IMR-90 (cell line): ENCODE data around the gene NLRX1. TPM values are rescaled to one million over a fixed set of nuclear protein-coding genes. Genes with fewer than 3 reads are reported as not detected.

ENCODE experiments used
- ATAC-seq: fragments of 200-7000 bp; cut with Tn5 transposase; 2 replicates; pipeline ENCODE4 v1.9.1; 2020; ENCODE audit warnings: low read depth, mild to moderate bottlenecking, moderate library complexity
- BruUV-seq: library from RNA; stranded (reverse); fragments of 400-500 nt; replicated peaks from 2 replicates; lab custom pipeline; 2021; lab: Mats Ljungman, UMichigan
- CTCF ChIA-PET: fragments of 300-600 bp; formaldehyde crosslinking; extraction: SDS; loops from one replicate; lab custom pipeline; 2021; ENCODE audit warnings: antibody characterized with exemption; lab: Yijun Ruan, JAX
- POLR2A ChIA-PET: fragments of 300-600 bp; sonication (Branson Sonifier 250); formaldehyde crosslinking; loops from one replicate; lab custom pipeline; 2022; ENCODE audit warnings: antibody characterized with exemption; ENCODE audit not compliant: unreplicated experiment; lab: Charles Lee
- DNase-seq: peaks from one replicate; pipeline ENCODE4 v3.0.0; 2013
- H2AFZ ChIP-seq: replicated peaks from 2 replicates; pipeline ENCODE3; 2013; ENCODE audit warnings: low read length, mild to moderate bottlenecking; ENCODE audit not compliant: poor library complexity
- H2AK5ac ChIP-seq: 2 replicates; pipeline ENCODE4 v1.6.1; 2013; ENCODE audit warnings: low read depth, low read length, inconsistent platforms
- H2AK9ac ChIP-seq: replicated peaks from 2 replicates; pipeline ENCODE3; 2013; ENCODE audit warnings: mild to moderate bottlenecking, low read depth, low read length, moderate library complexity; ENCODE audit not compliant: poor library complexity
- H2BK120ac ChIP-seq: 2 replicates; pipeline ENCODE4 v1.6.1; 2013; ENCODE audit warnings: low read depth, low read length, inconsistent platforms
- H2BK15ac ChIP-seq: 3 replicates; pipeline ENCODE4 v1.6.1; 2013; ENCODE audit warnings: low read depth, low read length, inconsistent platforms
- H2BK20ac ChIP-seq: 2 replicates; pipeline ENCODE4 v1.6.1; 2013; ENCODE audit warnings: low read depth, mild to moderate bottlenecking, inconsistent platforms, low read length, moderate library complexity
- H2BK5ac ChIP-seq: 2 replicates; pipeline ENCODE4 v1.6.1; 2013; ENCODE audit warnings: mild to moderate bottlenecking, low read depth, low read length, inconsistent platforms; ENCODE audit not compliant: poor library complexity, severe bottlenecking
- H3K14ac ChIP-seq: replicated peaks from 2 replicates; pipeline ENCODE4 v1.6.1; 2013; ENCODE audit warnings: low read depth, low read length, inconsistent platforms
- H3K18ac ChIP-seq: 2 replicates; pipeline ENCODE4 v1.6.1; 2013; ENCODE audit warnings: low read depth, low read length, control low read depth
- H3K23ac ChIP-seq: 2 replicates; pipeline ENCODE4 v1.6.1; 2013; ENCODE audit warnings: low read depth, low read length, inconsistent platforms
- H3K27ac ChIP-seq: 2 replicates; pipeline ENCODE4 v1.5.1; 2013; ENCODE audit warnings: mild to moderate bottlenecking, control low read depth, low read length; ENCODE audit not compliant: insufficient read depth
- H3K27me3 ChIP-seq: 2 replicates; pipeline ENCODE4 v1.6.1; 2013; ENCODE audit warnings: low read length; ENCODE audit not compliant: control insufficient read depth, insufficient read depth
- H3K36me3 ChIP-seq: 2 replicates; pipeline ENCODE4 v1.6.1; 2013; ENCODE audit warnings: low read length, mixed read lengths; ENCODE audit not compliant: control insufficient read depth, insufficient read depth
- H3K4ac ChIP-seq: 2 replicates; pipeline ENCODE4 v1.6.1; 2013; ENCODE audit warnings: low read depth, low read length, inconsistent platforms
- H3K4me1 ChIP-seq: 2 replicates; pipeline ENCODE4 v1.6.1; 2013; ENCODE audit warnings: low read length, mixed read lengths; ENCODE audit not compliant: control insufficient read depth, insufficient read depth
- H3K4me2 ChIP-seq: 2 replicates; pipeline ENCODE4 v1.6.1; 2013; ENCODE audit warnings: low read depth, mild to moderate bottlenecking, control low read depth, low read length, moderate library complexity
- H3K4me3 ChIP-seq: 2 replicates; pipeline ENCODE4 v1.5.1; 2013; ENCODE audit warnings: low read depth, mild to moderate bottlenecking, control low read depth, low read length, moderate library complexity; ENCODE audit not compliant: insufficient read depth
- H3K56ac ChIP-seq: 2 replicates; pipeline ENCODE4 v1.6.1; 2013; ENCODE audit warnings: low read length, inconsistent platforms; ENCODE audit not compliant: insufficient read depth; ENCODE audit errors: extremely low read depth
- H3K79me1 ChIP-seq, 2 experiments: 2 replicates each; pipeline ENCODE4 v1.6.1; 2013; ENCODE audit warnings: low read length in 2 of 2, inconsistent platforms in 1 of 2, low read depth in 1 of 2
- H3K9ac ChIP-seq: 2 replicates; pipeline ENCODE4 v1.6.1; 2013; ENCODE audit warnings: low read depth, low read length, control low read depth
- H3K9me1 ChIP-seq: 2 replicates; pipeline ENCODE4 v1.6.1; 2013; ENCODE audit warnings: low read length, inconsistent platforms; ENCODE audit not compliant: insufficient read depth
- H3K9me3 ChIP-seq: 2 replicates; pipeline ENCODE4 v1.6.1; 2013; ENCODE audit warnings: low read length; ENCODE audit not compliant: control insufficient read depth, insufficient read depth
- H4K20me1 ChIP-seq: 2 replicates; pipeline ENCODE4 v1.6.1; 2013; ENCODE audit warnings: low read length, inconsistent platforms; ENCODE audit not compliant: insufficient read depth
- H4K5ac ChIP-seq: 2 replicates; pipeline ENCODE4 v1.6.1; 2013; ENCODE audit warnings: mild to moderate bottlenecking, low read depth, low read length, control low read depth
- H4K8ac ChIP-seq, 2 experiments: 2 replicates each; pipeline ENCODE4 v1.6.1; 2013; ENCODE audit warnings: low read depth in 2 of 2, low read length in 2 of 2, control low read depth in 1 of 2, inconsistent platforms in 1 of 2
- H4K91ac ChIP-seq: 2 replicates; pipeline ENCODE4 v1.6.1; 2013; ENCODE audit warnings: low read depth, low read length, inconsistent platforms; ENCODE audit not compliant: insufficient read depth
- BHLHE40 ChIP-seq: fragments of 150-350 bp; IDR thresholded peaks from 2 replicates; pipeline ENCODE4 v1.6.1; 2016; ENCODE audit warnings: mild to moderate bottlenecking, low read depth, low read length
- CHD1 ChIP-seq: IDR thresholded peaks from 2 replicates; pipeline ENCODE4 v1.6.1; 2012; ENCODE audit warnings: low read depth, low read length, improper control_type of control experiment
- CTCF ChIP-seq: conservative IDR thresholded peaks from 2 replicates; pipeline ENCODE4 v1.5.1; 2012; ENCODE audit warnings: mild to moderate bottlenecking, low read depth, low read length, improper control_type of control experiment
- ELK1 ChIP-seq: fragments of 150-350 bp; IDR thresholded peaks from 2 replicates; pipeline ENCODE4 v1.6.1; 2016; ENCODE audit warnings: low read depth, mild to moderate bottlenecking, low read length, moderate library complexity, borderline replicate concordance
- MAFK ChIP-seq: IDR thresholded peaks from 2 replicates; pipeline ENCODE4 v1.6.1; 2012; ENCODE audit warnings: low read depth, low read length, improper control_type of control experiment
- MXI1 ChIP-seq: IDR thresholded peaks from 2 replicates; pipeline ENCODE4 v1.6.1; 2012; ENCODE audit warnings: low read depth, mild to moderate bottlenecking, low read length, moderate library complexity, borderline replicate concordance
- POLR2A ChIP-seq: IDR thresholded peaks from 2 replicates; pipeline ENCODE4 v1.6.1; 2012; ENCODE audit warnings: mild to moderate bottlenecking, low read depth, low read length
- SMC3 ChIP-seq: fragments of 150-350 bp; IDR thresholded peaks from 2 replicates; pipeline ENCODE4 v1.6.1; 2016; ENCODE audit warnings: low read depth, mild to moderate bottlenecking, antibody characterized with exemption, low read length, moderate library complexity
- USF2 ChIP-seq: fragments of 150-350 bp; IDR thresholded peaks from 2 replicates; pipeline ENCODE4 v1.6.1; 2017; ENCODE audit warnings: mild to moderate bottlenecking, antibody characterized with exemption, low read length, low read depth
- WGBS, 2 experiments: methylation state at CpG; one replicate each; pipeline versions ENCODE4 v1.1.5 to v1.1.7; 2013; ENCODE audit warnings: missing lambda C conversion rate in 2 of 2; ENCODE audit not compliant: insufficient read length in 1 of 2; ENCODE audit errors: extremely low coverage in 2 of 2; 5-methylcytosine and 5-hydroxymethylcytosine counted together
- dilution Hi-C: fragments of 300-500 bp; cut with HindIII; formaldehyde crosslinking; loops from one replicate; pipeline ENCODE4 v1.14.3; 2018; ENCODE audit warnings: low sequenced_read_pairs; ENCODE audit not compliant: unreplicated experiment
- in situ Hi-C: fragments of 300-500 bp; cut with MboI; formaldehyde crosslinking; loops from 3 replicates; pipeline ENCODE4 v1.14.3; 2019; ENCODE audit warnings: low sequenced_read_pairs, inconsistent platforms, mixed read lengths
- intact Hi-C: fragments of 100-400 bp; cut with micrococcal nuclease; formaldehyde crosslinking; loops from 2 replicates; pipeline ENCODE4 v1.10.0; 2022
- polyA plus RNA-seq, 3 experiments: library from polyadenylated mRNA; depleted of rRNA; stranded (reverse); fragments of >200 nt; gene quantifications; 2 replicates each; pipeline ENCODE4 v1.2.3, GENCODE V29; 2012; ENCODE audit warnings: low replicate concordance in 1 of 3
- total RNA-seq: library from RNA; depleted of rRNA; stranded (reverse); fragments of >200 nt; gene quantifications from 2 replicates; pipeline ENCODE4 v1.2.3, GENCODE V29; 2012

NLRX1 gene
- total and polyA plus RNA-seq, 2 of the 4 experiments (the other 2 are of a cell fraction) = 3.0 to 4.9 TPM

GRCh38 chr11:119187123-119187892 lies 18.8 kb downstream of the NLRX1 start:
- intact Hi-C loops = no loop called here
- H3K4me1 ChIP-seq = no peaks in the 10 kb centered on the region

More at GRCh38 chr11:119187123-119187892, 18.8 kb downstream of the NLRX1 start:
- Histone ChIP-seq H3K9me3 (no peaks in the 10 kb centered on the region), H2BK120ac (no peak overlapping the region), H3K18ac (no peak overlapping the region), H4K5ac (no peak overlapping the region), H3K9ac (no peak overlapping the region), H3K79me1 (no peaks in the 10 kb centered on the region), H2AFZ (no peak overlapping the region), H2BK15ac (no peak overlapping the region), H4K20me1 (no peaks in the 10 kb centered on the region), H3K4ac (no peak overlapping the region), H4K91ac (no peak overlapping the region), H3K9me1 (no peaks in the 10 kb centered on the region), H3K56ac (no peak overlapping the region), H2AK5ac (no peak overlapping the region), H2BK5ac (no peak overlapping the region), H3K36me3 (peaks cover 3% of the 10 kb centered on the region; the same call in 1 of the 2 replicates), H3K4me3 (no peak overlapping the region), H3K14ac (no peak overlapping the region), H3K23ac (no peak overlapping the region), H3K27me3 (peaks cover 28% of the 10 kb centered on the region), H2BK20ac (no peak overlapping the region), H3K27ac (no peak overlapping the region), H3K4me2 (no peak overlapping the region), H4K8ac (no peak overlapping the region), H2AK9ac (peak overlapping the region; percentile 42)
- ChIA-PET CTCF (no interaction called here), POLR2A (interaction anchor here (0.6 kb wide), 1 partner anchor 78 kb away, joined by 18 read pairs; no protein-coding TSS in a partner anchor)
- dilution Hi-C loops (no loop called here), in situ Hi-C loops (no loop called here)
- no peak for TF ChIP-seq CTCF
- TF ChIP-seq ELK1 = no peak
- TF ChIP-seq BHLHE40 = no peak
- TF ChIP-seq POLR2A = no peak
- TF ChIP-seq MAFK = no peak
- no peak for TF ChIP-seq SMC3
- TF ChIP-seq MXI1 = no peak
- no peak for TF ChIP-seq USF2
- TF ChIP-seq CHD1 = no peak
- DNase-seq (no peak), ATAC-seq (no peak)
- no TSS peak for BruUV-seq
- 77% methylated on average over 6 of the region's 21 CpGs; no CpG with 5 or more reads in 1 of the 2 experiments for WGBS, 2 experiments
